ENCODE results near the gene OR2T27.
"Not testable (repeated sequence)": the region's sequence is repeated elsewhere in the genome, so short reads cannot be mapped to it uniquely, and the experiment has no call there.

The OR2T27 gene

DNA sequence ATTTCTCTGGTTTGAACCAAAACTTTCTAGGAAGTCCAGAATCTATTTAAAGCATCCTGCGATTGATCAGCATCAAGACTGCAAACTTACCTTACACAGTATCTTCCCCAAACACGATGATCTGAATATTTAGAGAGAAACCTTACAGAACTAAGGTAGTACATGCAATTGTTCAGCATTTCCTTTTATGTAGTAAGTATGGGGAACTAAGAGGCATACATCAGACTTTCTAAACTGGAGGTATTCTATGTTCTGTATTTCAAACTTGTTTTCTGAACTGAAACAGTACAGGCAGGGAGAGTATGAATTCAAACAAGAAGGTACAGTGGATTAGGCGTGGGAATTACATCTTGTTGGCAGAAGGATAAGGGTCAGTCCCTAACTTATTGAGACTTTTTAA, at the start of gene OR2T27:
OR2T27 (minus strand) TSS at position 175 of the 400 bp plus-strand sequence. CDS start 4,644 bp downstream, outside the sequence.
- not testable (repeated sequence) for DNase-seq

DNA sequence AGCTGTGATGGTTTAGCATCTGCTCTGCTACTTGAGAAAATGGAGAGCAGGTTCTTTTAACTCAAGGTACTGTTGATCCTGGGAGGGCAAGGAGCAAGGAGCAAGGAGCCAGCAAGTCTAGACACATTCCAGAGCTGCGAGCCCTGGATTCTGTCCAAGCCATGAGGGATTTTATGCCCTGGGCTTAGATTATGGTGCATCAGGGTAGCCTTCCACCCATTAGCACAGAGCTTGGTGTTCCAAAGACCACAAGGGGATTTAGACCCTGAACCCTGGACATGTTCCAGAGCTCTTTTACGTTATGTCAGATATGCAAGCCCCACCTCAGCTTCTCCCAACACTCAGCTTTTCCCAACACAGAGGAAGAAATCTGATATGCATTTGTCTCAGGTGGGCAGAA, 49.3 kb upstream of the OR2T27 start:
- DNase-seq, result no peak

DNA sequence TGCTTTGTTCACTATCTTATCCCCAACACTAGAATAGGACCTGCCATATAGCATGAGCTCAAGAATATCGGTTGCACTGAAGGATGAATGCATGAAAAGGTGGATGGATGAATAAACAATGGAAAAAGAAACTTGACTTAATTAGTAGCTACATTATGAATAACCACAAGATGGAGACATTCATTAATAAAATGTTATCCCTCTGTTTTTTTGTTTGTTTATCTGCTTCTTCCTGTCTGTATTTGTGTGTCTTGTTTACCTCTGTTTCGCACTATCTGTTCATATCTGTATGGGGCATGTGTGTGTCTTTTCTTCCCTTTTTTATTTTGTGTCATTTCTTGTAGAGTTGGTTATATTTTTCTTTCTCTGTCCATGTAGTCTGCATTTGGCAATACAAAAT, 48.3 kb upstream of the OR2T27 start:
- DNase-seq, result no peak

GRCh38 chr1:248702714-248703113, 47.4 kb upstream of the OR2T27 start, which contains the start of gene OR14I1:
Gene OR14I1 (minus strand): TSS chr1:248702766.
- DNase-seq, result no peak

DNA sequence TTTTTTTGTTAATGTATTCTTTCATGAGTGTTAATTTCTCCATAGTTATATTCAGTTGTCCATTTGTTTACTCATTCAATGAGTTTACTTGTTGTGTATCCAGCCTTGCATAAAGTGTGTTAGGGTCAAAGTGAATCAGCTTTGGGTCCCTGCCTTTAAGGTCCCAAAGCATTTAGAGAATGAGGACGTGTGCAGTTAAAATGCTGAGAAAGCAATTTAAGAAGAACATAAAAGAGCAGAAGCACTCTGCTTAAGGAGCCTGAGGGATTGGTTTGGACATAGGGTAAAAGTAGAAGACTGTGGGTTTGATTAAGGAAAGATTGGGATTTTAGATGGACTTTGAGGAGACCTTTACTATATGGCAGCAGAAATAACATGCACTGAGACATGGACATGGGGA, 43.8 kb upstream of the OR2T27 start:
- DNase-seq, result no peak

DNA sequence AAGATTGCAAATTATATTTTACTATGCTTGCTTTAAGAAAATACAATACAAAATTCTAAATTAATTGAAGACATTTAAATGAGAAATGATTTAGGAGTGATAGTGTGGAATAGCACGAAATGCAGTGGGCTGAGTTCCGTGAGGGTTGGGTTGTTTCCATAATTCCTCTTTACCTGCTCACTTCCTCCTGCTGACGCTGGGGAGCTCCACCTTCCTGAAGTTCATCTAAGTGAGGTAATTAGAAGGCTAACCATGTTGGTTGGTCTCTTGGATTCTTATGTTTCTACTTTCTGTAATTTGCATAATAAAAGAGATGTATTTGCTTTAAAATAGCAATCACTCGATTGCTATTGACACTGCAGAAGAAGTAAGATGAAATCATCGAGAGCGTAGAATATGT, 42.6 kb upstream of the OR2T27 start:
- no peak for DNase-seq

- no peak for DNase-seq
These were observed 41.4 kb upstream of the OR2T27 start for GRCh38 chr1:248696774-248697173.

- no peak for DNase-seq
These were observed 40.9 kb upstream of the OR2T27 start for GRCh38 chr1:248696261-248696660.

DNA sequence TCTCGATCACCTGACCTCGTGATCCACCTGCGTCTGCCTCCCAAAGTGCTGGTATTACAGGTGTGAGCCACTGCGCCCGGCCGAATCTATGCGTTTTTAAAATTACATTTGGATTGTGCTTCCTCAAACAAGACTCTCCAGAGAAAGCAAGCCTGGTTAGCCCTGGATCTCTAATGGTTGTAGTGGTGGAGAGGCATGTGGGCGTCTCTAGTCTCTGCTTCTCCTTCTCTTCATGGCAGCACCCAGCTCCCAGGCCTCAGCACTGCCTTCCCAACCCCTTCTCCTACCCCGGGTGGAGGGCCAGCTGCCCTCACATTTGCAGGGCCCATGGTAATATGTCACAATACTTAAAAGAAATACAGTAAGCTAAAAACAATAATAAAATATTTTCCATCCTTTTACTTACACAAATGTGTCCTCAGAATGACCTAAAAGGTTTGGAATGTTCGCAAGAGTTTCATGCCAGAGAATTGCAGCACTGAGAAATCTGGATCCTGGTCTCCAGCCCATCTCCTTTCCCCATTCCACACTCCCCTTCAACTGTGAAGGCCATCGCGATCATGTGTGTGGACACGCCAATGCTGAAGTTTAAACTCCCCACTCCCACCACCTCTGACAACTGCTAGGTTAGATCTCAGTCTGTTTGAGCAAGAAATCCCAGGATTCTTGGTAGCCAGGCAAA, 40.3 kb upstream of the OR2T27 start:
- DNase-seq, result no peak

DNA sequence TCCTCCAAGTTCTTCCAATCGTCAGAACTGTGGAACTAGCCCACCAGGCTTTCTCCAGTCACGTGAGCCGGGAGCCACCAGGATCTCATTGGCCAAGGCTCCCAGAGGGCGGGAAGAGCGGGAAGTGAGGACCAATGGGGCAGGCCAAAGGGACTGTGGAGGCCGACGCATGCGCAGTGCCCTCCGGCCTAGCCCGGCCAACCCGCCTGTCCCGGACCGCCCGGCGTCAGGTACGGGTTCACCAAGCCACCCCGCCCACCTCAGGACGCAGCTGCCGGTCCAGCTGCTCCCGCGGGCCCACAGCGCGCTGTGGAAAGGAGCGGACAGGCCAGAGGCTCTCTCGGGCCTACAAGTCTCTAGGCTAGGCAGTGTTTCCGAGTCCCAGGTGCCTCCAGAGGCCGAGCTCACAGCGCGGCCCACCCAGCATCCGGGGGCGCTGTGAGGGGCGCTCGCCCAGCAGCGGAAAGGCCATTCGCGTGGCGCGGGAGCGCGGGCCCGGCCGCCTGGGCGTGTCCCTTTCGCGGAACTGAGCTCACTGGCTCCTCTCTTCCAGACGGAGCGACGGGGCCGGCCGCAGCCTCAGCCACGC, 36.3 kb upstream of the OR2T27 start:
- no peak for DNase-seq

- DNase-seq, result no peak
These were observed 33.4 kb upstream of the OR2T27 start for GRCh38 chr1:248688527-248689298.

DNA sequence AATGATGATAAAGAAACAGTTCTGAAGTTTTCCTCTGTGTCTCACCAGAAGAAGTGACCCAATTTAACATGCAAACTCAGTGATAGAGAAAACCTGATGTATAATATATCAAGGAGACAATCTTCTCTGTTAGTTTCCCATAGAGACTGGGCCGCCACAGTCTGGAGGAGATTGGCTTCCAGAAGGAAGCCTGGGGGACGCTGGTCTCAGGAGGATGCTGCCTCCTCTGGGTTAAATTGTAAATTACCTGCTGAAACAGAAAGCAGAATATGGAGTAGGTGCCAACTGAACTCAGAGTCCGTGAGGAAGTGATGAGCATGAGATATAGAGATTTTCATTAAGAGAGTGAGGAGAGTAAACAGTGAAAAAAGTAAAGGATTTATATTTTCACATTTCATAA, 31.5 kb upstream of the OR2T27 start:
- DNase-seq, result no peak

DNA sequence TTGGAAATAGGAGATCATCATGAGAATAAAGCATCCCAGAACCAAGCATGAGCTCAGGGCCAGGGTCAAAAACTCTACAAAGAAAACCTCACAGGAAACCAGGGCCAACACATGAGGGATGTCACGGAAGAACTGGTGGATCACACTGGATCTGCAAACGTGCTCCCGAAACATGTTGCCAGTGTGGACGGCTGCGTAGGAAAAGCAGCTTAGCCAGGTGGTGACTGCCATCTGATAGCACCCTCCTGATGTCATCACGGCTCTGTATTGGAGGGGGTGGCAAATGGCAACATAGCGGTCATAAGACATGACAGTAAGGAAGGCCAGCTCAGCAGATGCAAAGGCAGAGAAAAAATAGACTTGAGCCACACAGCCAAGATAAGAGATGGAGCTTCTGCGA, 26.3 kb upstream of the OR2T27 start:
- no peak for DNase-seq

DNA sequence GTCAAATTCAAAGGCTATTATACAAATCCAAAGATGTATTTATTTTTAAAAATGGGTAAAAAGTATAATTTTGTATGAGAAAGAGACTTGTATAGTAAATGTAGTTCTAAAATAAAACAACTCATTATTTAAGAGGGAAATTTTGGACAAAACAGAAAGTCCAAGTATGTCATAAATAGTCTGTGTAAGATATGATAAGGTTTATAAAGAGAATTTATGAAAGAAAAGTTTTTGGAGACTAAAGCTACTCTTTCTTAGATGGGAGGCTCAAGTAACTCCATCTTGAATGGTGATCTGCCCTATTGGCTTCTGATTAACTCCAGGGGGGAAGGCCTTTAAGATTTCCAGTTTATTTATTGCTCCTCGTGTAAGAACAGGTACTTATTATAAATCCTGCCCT, 14.7 kb upstream of the OR2T27 start:
- DNase-seq, result no peak

- DNase-seq, result not testable (repeated sequence)
These were observed 8.4 kb upstream of the OR2T27 start for GRCh38 chr1:248663453-248664328.

DNA sequence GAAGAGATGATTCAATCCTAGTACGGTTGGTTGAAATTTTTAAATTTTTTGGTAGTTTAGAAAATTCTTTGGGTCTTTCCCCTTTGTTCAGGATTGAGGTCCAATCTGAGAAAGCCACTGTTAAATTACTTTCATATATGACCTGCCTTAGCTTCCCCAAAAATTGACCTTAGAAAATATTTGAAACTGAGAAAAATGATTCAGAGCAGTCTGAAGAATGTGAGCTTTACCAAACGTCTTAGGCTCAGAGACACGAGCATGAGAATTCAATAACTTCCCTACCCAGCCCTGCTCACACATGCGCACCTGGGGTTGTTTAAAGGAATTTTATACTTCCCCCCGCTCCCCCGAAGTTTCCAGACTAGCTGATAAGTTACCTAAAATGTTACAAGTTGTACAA, 1.5 kb upstream of the OR2T27 start:
- not testable (repeated sequence) for DNase-seq

- not testable (repeated sequence) for DNase-seq
These were observed 6.4 kb downstream of the OR2T27 start for GRCh38 chr1:248648770-248649536.

DNA sequence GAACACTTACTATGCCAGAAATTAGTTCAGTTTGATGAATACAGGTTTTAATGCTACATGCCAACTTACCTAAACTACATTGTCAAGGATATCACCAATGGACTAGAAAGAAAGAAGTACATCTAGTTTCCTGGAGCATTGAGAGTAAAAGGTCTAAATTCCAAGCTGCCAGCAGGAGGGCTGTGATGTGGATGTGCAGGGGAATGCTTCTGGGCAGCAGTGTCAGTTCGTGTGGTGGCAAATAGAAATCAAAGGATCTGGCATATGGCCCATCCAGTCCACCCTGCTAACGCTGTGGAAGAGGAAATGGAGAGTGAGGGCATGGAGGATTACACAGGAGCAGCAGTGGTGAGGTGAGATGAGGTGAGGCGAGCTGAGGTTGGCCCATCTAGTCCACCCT, 10.2 kb downstream of the OR2T27 start, which contains the start of gene OR2T35:
OR2T35 (minus strand) TSS at position 101 of the 400 bp plus-strand sequence. CDS start 6,020 bp downstream, outside the sequence.
- not testable (repeated sequence) for DNase-seq

DNA sequence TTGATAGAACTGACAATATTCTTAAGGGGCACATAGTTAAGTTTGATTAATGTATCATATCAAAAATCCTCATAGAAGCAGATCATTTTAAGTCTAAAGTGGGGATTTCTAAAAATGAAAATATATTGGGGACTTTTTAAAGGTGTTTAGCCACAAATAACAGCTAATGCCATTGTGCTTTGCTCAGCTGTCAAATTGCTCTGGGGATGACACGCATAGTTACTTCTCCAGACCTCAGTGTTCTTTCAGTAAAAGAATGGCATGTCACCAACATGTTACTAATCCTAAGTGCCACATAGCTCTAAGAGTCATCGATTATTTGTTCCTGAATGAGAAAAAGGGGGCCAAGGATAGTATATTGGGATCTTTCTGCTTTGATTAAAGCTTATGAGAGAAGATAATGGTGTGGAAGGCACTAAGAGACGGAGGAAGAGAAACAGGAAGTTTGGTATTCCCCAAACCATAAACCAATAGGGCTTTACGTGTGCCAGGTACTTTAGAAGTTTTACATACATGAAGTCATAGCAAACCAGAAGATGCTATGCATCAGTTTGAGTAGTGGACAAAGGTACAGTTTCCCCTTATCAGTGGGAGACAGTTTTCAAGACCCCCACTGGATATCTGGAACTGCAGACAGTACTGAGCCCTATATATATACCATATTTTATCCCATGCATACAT, 12.2 kb downstream of the OR2T27 start:
- not testable (repeated sequence) for DNase-seq

DNA sequence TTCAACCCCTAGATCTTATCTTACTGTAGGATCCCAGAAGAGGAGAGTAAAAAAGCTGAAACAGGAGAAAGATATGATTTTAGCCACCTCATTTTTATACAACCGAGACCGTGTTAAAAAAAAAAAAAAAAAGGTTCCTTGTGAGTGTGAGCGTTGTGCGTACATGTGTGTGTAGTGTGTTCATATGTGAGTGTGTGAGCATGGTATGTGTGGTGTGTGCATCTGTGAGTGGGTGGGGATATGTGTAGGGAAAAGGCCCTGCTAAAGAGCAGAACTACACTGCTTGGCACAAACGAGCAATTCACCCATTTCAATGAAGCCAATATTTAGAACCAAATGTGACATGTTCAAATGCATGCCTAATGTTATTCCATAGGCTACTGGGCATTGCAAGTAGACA, 13.7 kb downstream of the OR2T27 start:
- not testable (repeated sequence) for DNase-seq

DNA sequence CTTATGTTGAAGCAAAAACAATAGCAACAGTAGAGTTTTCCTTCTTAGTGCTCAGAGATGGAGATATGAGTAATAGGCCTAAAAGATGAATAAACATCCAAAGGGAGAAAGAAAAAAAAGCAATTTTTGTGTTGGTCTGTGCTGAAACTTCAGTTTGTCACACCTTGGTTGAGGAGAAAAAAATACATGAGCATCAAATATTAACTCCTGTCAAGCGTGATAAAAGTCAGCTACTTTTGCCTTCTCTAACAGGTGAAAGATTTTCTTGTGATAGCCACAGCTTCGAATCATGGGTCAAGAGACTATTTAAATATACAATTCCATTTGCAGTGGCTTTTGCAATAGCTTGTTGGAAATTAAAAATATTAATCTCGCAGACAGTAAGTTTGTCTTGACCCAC, 14.4 kb downstream of the OR2T27 start:
- not testable (repeated sequence) for DNase-seq
